Nucleus accumbens (tissue), 56 donors: ENCODE results near the gene KRT83.
"Not testable (repeated sequence)": the region's sequence is repeated elsewhere in the genome, so short reads cannot be mapped to it uniquely, and the experiment has no call there.

Experiments
- DNase-seq, 56 donors: peaks; one replicate each; lab custom pipeline; 2025; lab: John Stamatoyannopoulos, UW

Gene KRT83

GRCh38 chr12:52290483-52291134, 30.6 kb downstream of the KRT83 start:
- DNase-seq = not testable (repeated sequence)

- not testable (repeated sequence) for DNase-seq
Measured at GRCh38 chr12:52287816-52288805, 33.1 kb downstream of the KRT83 start.

GRCh38 chr12:52286857-52287785, 34.1 kb downstream of the KRT83 start:
- DNase-seq = not testable (repeated sequence)

- no peak for DNase-seq
Measured at GRCh38 chr12:52285851-52286530, 35.2 kb downstream of the KRT83 start.

- no peak for DNase-seq
Measured at GRCh38 chr12:52285172-52285745, 35.9 kb downstream of the KRT83 start.

- DNase-seq = no peak
Measured at GRCh38 chr12:52284562-52285171, 36.5 kb downstream of the KRT83 start.

GRCh38 chr12:52280796-52281560, 40.2 kb downstream of the KRT83 start:
- DNase-seq = no peak

- no peak for DNase-seq
Measured at GRCh38 chr12:52280319-52280795, 40.8 kb downstream of the KRT83 start.

GRCh38 chr12:52279422-52280318, 41.5 kb downstream of the KRT83 start:
- no peak for DNase-seq

- DNase-seq = peak in 51 of 56 donors; percentile 6 to 83 (median 51)
Measured at GRCh38 chr12:52278575-52279421, 42.4 kb downstream of the KRT83 start.

- DNase-seq = no peak
Measured at GRCh38 chr12:52277486-52278245, 43.5 kb downstream of the KRT83 start.

- DNase-seq = no peak
Measured at GRCh38 chr12:52275686-52276085, 45.5 kb downstream of the KRT83 start.

GRCh38 chr12:52274521-52275120, 46.6 kb downstream of the KRT83 start, which contains the start of gene KRT86:
Gene KRT86 (plus strand): TSS chr12:52274645. CDS start chr12:52301917, 27,272 bp downstream.
- DNase-seq = no peak

GRCh38 chr12:52271158-52271557, 50.0 kb downstream of the KRT83 start:
- no peak for DNase-seq

- DNase-seq = no peak
Measured at GRCh38 chr12:52270541-52271070, 50.6 kb downstream of the KRT83 start.
